Gastroesophageal sphincter (tissue), 4 donors: ENCODE results near the gene POP4. TPM values are rescaled to one million over a fixed set of nuclear protein-coding genes. Genes with fewer than 3 reads are reported as not detected.

Source experiments
- ATAC-seq: fragments of 150-250 bp; one replicate; pipeline ENCODE4 v1.9.1; 2016; ENCODE audit warnings: mild to moderate bottlenecking, moderate library complexity
- H3K27ac ChIP-seq, 4 donors: fragments of 200-600 bp; sonication (generic) in 3 of 4; 1 replicate in 3 of 4; 2 replicates in 1 of 4; pipeline ENCODE4 v1.5.1; 2016 to 2019
- H3K27me3 ChIP-seq: fragments of 200-600 bp; sonication (generic); one replicate; pipeline ENCODE4 v1.5.1; 2019
- H3K36me3 ChIP-seq, 2 donors: fragments of 200-600 bp; sonication (generic); one replicate each; pipeline ENCODE4 v1.5.1; 2019; ENCODE audit warnings: control low read depth in 1 of 2
- H3K4me1 ChIP-seq, 3 donors: fragments of 200-600 bp; sonication (generic); 1 replicate in 2 of 3; 2 replicates in 1 of 3; pipeline ENCODE4 v1.5.1; 2016 to 2019; ENCODE audit warnings: control low read depth in 2 of 3
- H3K4me3 ChIP-seq, 2 donors: fragments of 200-600 bp; sonication (generic); one replicate each; pipeline ENCODE4 v1.5.1; 2019; ENCODE audit warnings: mild to moderate bottlenecking in 1 of 2, moderate library complexity in 1 of 2
- H3K9me3 ChIP-seq, 3 donors: fragments of 200-600 bp; sonication (generic); one replicate each; pipeline ENCODE4 v1.5.1; 2017 to 2019; ENCODE audit warnings: control low read depth in 2 of 3
- CTCF ChIP-seq, 4 experiments: fragments of 200-600 bp in 2 of 4; fragments of 450-650 bp in 2 of 4; sonication (generic) in 1 of 4; IDR thresholded peaks; one replicate each; pipeline ENCODE4 v1.5.1; 2017 to 2019; ENCODE audit warnings: antibody characterized with exemption in 4 of 4, mild to moderate bottlenecking in 2 of 4, moderate library complexity in 2 of 4
- EP300 ChIP-seq: sonication (generic); formaldehyde crosslinking; IDR thresholded peaks from one replicate; pipeline ENCODE4 v1.6.1; 2017; ENCODE audit warnings: antibody characterized with exemption, mild to moderate bottlenecking
- POLR2A ChIP-seq, 2 donors: fragments of 450-650 bp; IDR thresholded peaks; one replicate each; pipeline ENCODE4 v1.6.1; 2017; ENCODE audit warnings: antibody characterized with exemption in 2 of 2, mild to moderate bottlenecking in 2 of 2, moderate library complexity in 1 of 2
- POLR2AphosphoS5 ChIP-seq: sonication (generic); formaldehyde crosslinking; IDR thresholded peaks from one replicate; pipeline ENCODE4 v1.6.1; 2017; ENCODE audit warnings: antibody characterized with exemption
- WGBS, 2 donors: methylation state at CpG; one replicate each; pipeline ENCODE4 v1.1.5; 2018; ENCODE audit warnings: low coverage in 1 of 2; 5-methylcytosine and 5-hydroxymethylcytosine counted together
- total RNA-seq, 4 donors: library from RNA; depleted of rRNA; stranded (reverse); fragments of >200 nt; gene quantifications; one replicate each; pipeline ENCODE4 v1.1.0, GENCODE V29; 2016

POP4 gene
- total RNA-seq, 4 donors from 2014 or later: 41.4 to 79.7 (median 61.7) TPM

GRCh38 chr19:29655648-29656335 lies 49.7 kb downstream of the POP4 start:
- 85 to 90% methylated on average over 2 of the region's 4 CpGs for WGBS, 2 donors

GRCh38 chr19:29658221-29658991 lies 52.3 kb downstream of the POP4 start:
- no peak overlapping the region for H3K4me3 ChIP-seq
- no peak overlapping the region for H3K27ac ChIP-seq
- 44 to 51% methylated on average over 5 of the region's 5 CpGs for WGBS, 2 donors
- ATAC-seq: no peak
- H3K9me3 ChIP-seq: no peaks in the 10 kb centered on the region
- peaks cover 4 to 52% (median 12%) of the 10 kb centered on the region in 3 donors for H3K4me1 ChIP-seq
- no peak for TF ChIP-seq POLR2A (IDR thresholded peaks at IDR 0.05)
- no peak for TF ChIP-seq EP300
- TF ChIP-seq POLR2AphosphoS5: peak; percentile 87
- H3K27me3 ChIP-seq: peaks cover 1% of the 10 kb centered on the region
- H3K36me3 ChIP-seq: no peaks in the 10 kb centered on the region

More at GRCh38 chr19:29655648-29656335, 49.7 kb downstream of the POP4 start:
- Histone ChIP-seq H3K9me3 (no peaks in the 10 kb centered on the region), H3K27me3 (peaks cover 16% of the 10 kb centered on the region), H3K36me3 (no peaks in the 10 kb centered on the region), H3K27ac (no peak overlapping the region), H3K4me3 (no peak overlapping the region), H3K4me1 (peaks cover 0 to 26% (median 0%) of the 10 kb centered on the region in 3 donors)
- no peak for ATAC-seq
- TF ChIP-seq POLR2A (IDR thresholded peaks at IDR 0.05) (no peak), CTCF (IDR thresholded peaks at IDR 0.05) (no peak), POLR2AphosphoS5 (no peak), EP300 (no peak)

GRCh38 chr19:29660835-29661234 lies 54.8 kb downstream of the POP4 start:
- TF ChIP-seq CTCF (IDR thresholded peaks at IDR 0.05) (no peak), POLR2AphosphoS5 (no peak), EP300 (no peak), POLR2A (IDR thresholded peaks at IDR 0.05) (no peak)
- no peaks in the 10 kb centered on the region for H3K9me3 ChIP-seq
- WGBS, 2 donors: 58 to 78% methylated on average over 9 to 10 of the region's 10 CpGs
- H3K36me3 ChIP-seq: no peaks in the 10 kb centered on the region
- ATAC-seq: no peak
- H3K4me1 ChIP-seq: peaks cover 4 to 72% (median 19%) of the 10 kb centered on the region in 3 donors
- no peaks in the 10 kb centered on the region for H3K27me3 ChIP-seq
- peak overlapping the region in 3 of 4 donors; percentile 90 to 94 (median 93) for H3K27ac ChIP-seq
- no peak overlapping the region for H3K4me3 ChIP-seq

GRCh38 chr19:29662278-29662603 lies 56.2 kb downstream of the POP4 start:
- ATAC-seq: no peak
- H3K27ac ChIP-seq: peak overlapping the region; percentile 83 to 94 (median 92)
- no peaks in the 10 kb centered on the region for H3K9me3 ChIP-seq
- no peaks in the 10 kb centered on the region for H3K27me3 ChIP-seq
- peak overlapping the region in 1 of 2 donors; percentile 1 for H3K4me3 ChIP-seq
- WGBS, 2 donors: 0% methylated on average over 1 of the region's 1 CpG
- H3K4me1 ChIP-seq: peaks cover 4 to 87% (median 23%) of the 10 kb centered on the region in 3 donors
- no peaks in the 10 kb centered on the region for H3K36me3 ChIP-seq
- no peak for TF ChIP-seq POLR2AphosphoS5
- TF ChIP-seq EP300: no peak
- no peak for TF ChIP-seq POLR2A (IDR thresholded peaks at IDR 0.05)
- TF ChIP-seq CTCF (IDR thresholded peaks at IDR 0.05): no peak

GRCh38 chr19:29662604-29663404 lies 56.7 kb downstream of the POP4 start:
- peak overlapping the region in 1 of 2 donors; percentile 1 for H3K4me3 ChIP-seq
- WGBS, 2 donors: 5 to 12% methylated on average over 6 to 8 of the region's 17 CpGs
- H3K36me3 ChIP-seq: no peaks in the 10 kb centered on the region
- ATAC-seq: peak; percentile 66
- peak overlapping the region; percentile 83 to 94 (median 92) for H3K27ac ChIP-seq
- no peaks in the 10 kb centered on the region for H3K9me3 ChIP-seq
- H3K4me1 ChIP-seq: peaks cover 4 to 87% (median 29%) of the 10 kb centered on the region in 3 donors
- TF ChIP-seq EP300: no peak
- peak; percentile 77 for TF ChIP-seq POLR2AphosphoS5
- no peaks in the 10 kb centered on the region for H3K27me3 ChIP-seq
